HepG2 (cell line): Measurements from ENCODE around the gene RASSF6. TPM values are rescaled to one million over a fixed set of nuclear protein-coding genes. Genes with fewer than 3 reads are reported as not detected.

ENCODE experiments used
- ATAC-seq: fragments of 200-7000 bp; cut with Tn5 transposase; 3 replicates; pipeline ENCODE4 v1.9.1; 2020; ENCODE audit warnings: mild to moderate bottlenecking, moderate library complexity
- BruUV-seq: library from RNA; stranded (reverse); fragments of 400-500 nt; replicated peaks from 2 replicates; lab custom pipeline; 2021; lab: Mats Ljungman, UMichigan
- CTCF ChIA-PET: fragments of 300-600 bp; formaldehyde crosslinking; extraction: SDS; loops from one replicate; lab custom pipeline; 2021; ENCODE audit warnings: low total read pairs, inconsistent platforms, low intra/inter-chr PET ratio; lab: Yijun Ruan, JAX
- POLR2A ChIA-PET: fragments of 350-600 bp; sonication (Branson Sonifier 250); formaldehyde crosslinking; loops from one replicate; lab custom pipeline; 2020; ENCODE audit warnings: antibody characterized with exemption, inconsistent platforms; lab: Yijun Ruan, JAX
- DNase-seq: peaks from one replicate; pipeline ENCODE4 v3.0.0-alpha.2; 2015; ENCODE audit warnings: low spot score
- FAIRE-seq: peaks from 3 replicates; lab custom pipeline; 2011; peaks lifted over from hg19 to GRCh38; lab: Jason Lieb, UNC
- H2AFZ ChIP-seq: one replicate; pipeline ENCODE4 v1.6.1; 2011; ENCODE audit warnings: low read length, inconsistent platforms
- H3K27ac ChIP-seq: fragments of 300-600 bp; 3 replicates; pipeline ENCODE4 v1.8.0; 2011; ENCODE audit warnings: mixed run types, mild to moderate bottlenecking, mixed read lengths, low read length, inconsistent platforms; ENCODE audit not compliant: insufficient read depth; ENCODE audit errors: extremely low read length
- H3K27me3 ChIP-seq, 2 experiments: fragments of 200-600 bp in 1 of 2; 2 replicates in 1 of 2; 3 replicates in 1 of 2; pipeline versions ENCODE4 v1.6.0 to v1.8.0; 2011; ENCODE audit warnings: low read length in 2 of 2, mild to moderate bottlenecking in 2 of 2, moderate library complexity in 2 of 2, inconsistent platforms in 1 of 2; ENCODE audit not compliant: insufficient read depth in 2 of 2, control insufficient read depth in 1 of 2
- H3K36me3 ChIP-seq, 2 experiments: fragments of 200-600 bp in 1 of 2; replicated peaks in 1 of 2; 2 replicates in 1 of 2; 3 replicates in 1 of 2; pipeline versions ENCODE4 v1.5.1 to v1.8.0; 2011; ENCODE audit warnings: low read length in 2 of 2, inconsistent platforms in 1 of 2; ENCODE audit not compliant: insufficient read depth in 2 of 2, control insufficient read depth in 1 of 2
- H3K4me1 ChIP-seq: 2 replicates; pipeline ENCODE4 v1.5.1; 2012; ENCODE audit warnings: low read length, inconsistent platforms; ENCODE audit not compliant: insufficient read depth
- H3K4me2 ChIP-seq: 2 replicates; pipeline ENCODE4 v1.6.0; 2011; ENCODE audit warnings: low read depth, low read length, inconsistent platforms
- H3K4me3 ChIP-seq, 3 experiments: fragments of 200-600 bp in 1 of 3; sonication (generic), shearing (Covaris generic) in 1 of 3; replicated peaks in 1 of 3; 2 replicates each; pipeline ENCODE4 v1.5.1; 2011 to 2016; ENCODE audit warnings: low read length in 3 of 3, inconsistent platforms in 2 of 3, low read depth in 2 of 3, mild to moderate bottlenecking in 2 of 3, control low read depth in 1 of 3, mixed read lengths in 1 of 3; ENCODE audit not compliant: insufficient read depth in 1 of 3
- H3K79me2 ChIP-seq: one replicate; pipeline ENCODE4 v1.6.1; 2011; ENCODE audit warnings: low read length, inconsistent platforms; ENCODE audit not compliant: insufficient read depth
- H3K9ac ChIP-seq: 2 replicates; pipeline ENCODE4 v1.6.0; 2011; ENCODE audit warnings: mild to moderate bottlenecking, low read depth, low read length, inconsistent platforms; ENCODE audit not compliant: insufficient read depth
- H3K9me3 ChIP-seq: 2 replicates; pipeline ENCODE4 v1.5.1; 2012; ENCODE audit warnings: mild to moderate bottlenecking, low read length
- H4K20me1 ChIP-seq: 2 replicates; pipeline ENCODE4 v1.6.0; 2011; ENCODE audit warnings: inconsistent platforms, mild to moderate bottlenecking, low read length, moderate library complexity; ENCODE audit not compliant: insufficient read depth
- BATF2 ChIP-seq: sonication (generic); formaldehyde crosslinking; IDR thresholded peaks from 2 replicates; pipeline ENCODE4 v1.8.0; 2022; ENCODE audit warnings: mild to moderate bottlenecking, missing genetic modification reagents, moderate library complexity
- CCDC6 ChIP-seq: sonication (generic); formaldehyde crosslinking; IDR thresholded peaks from 2 replicates; pipeline ENCODE4 v1.8.1; 2022; ENCODE audit warnings: mild to moderate bottlenecking, missing genetic modification reagents, moderate library complexity
- KLF12 ChIP-seq: sonication (generic); formaldehyde crosslinking; IDR thresholded peaks from 2 replicates; pipeline ENCODE4 v1.4.0; 2020; ENCODE audit warnings: missing genetic modification reagents, borderline replicate concordance
- TBX2 ChIP-seq: sonication (generic); formaldehyde crosslinking; IDR thresholded peaks from 2 replicates; pipeline ENCODE4 v1.5.0; 2020; ENCODE audit warnings: missing genetic modification reagents, mild to moderate bottlenecking, borderline replicate concordance
- ZKSCAN1 ChIP-seq: fragments of 150-350 bp; IDR thresholded peaks from 2 replicates; pipeline ENCODE4 v1.6.1; 2014; ENCODE audit warnings: low read length
- ZNF281 ChIP-seq: sonication (generic); formaldehyde crosslinking; IDR thresholded peaks from 2 replicates; pipeline ENCODE4 v1.4.0; 2020; ENCODE audit warnings: missing genetic modification reagents, borderline replicate concordance
- ZNF468 ChIP-seq: sonication (generic); formaldehyde crosslinking; IDR thresholded peaks from 2 replicates; pipeline ENCODE4 v1.8.0; 2022; ENCODE audit warnings: mild to moderate bottlenecking, moderate library complexity, missing genetic modification reagents
- ZSCAN20 ChIP-seq: sonication (generic); formaldehyde crosslinking; IDR thresholded peaks from 2 replicates; pipeline ENCODE4 v1.4.0; 2020; ENCODE audit warnings: missing genetic modification reagents, mild to moderate bottlenecking, borderline replicate concordance
- WGBS: methylation state at CpG from one replicate; pipeline ENCODE4 v1.1.6; 2017; ENCODE audit warnings: low lambda C conversion rate; 5-methylcytosine and 5-hydroxymethylcytosine counted together
- in situ Hi-C: cut with HindIII; loops from 2 replicates; pipeline ENCODE4 v1.10.0; 2017; ENCODE audit warnings: low pct_unique_long_range_greater_than_20kb; ENCODE audit not compliant: extremely low pct_ligation_motif_present
- intact Hi-C: fragments of 100-400 bp; cut with micrococcal nuclease; formaldehyde crosslinking; loops from one replicate; pipeline ENCODE4 v1.10.0; 2022; ENCODE audit not compliant: unreplicated experiment
- polyA plus RNA-seq, 8 experiments: library from polyadenylated mRNA; depleted of rRNA in 3 of 8; stranded (reverse) in 7 of 8; unstranded in 1 of 8; fragments of >200 nt; fragmentation: Illumina TruSeq in 4 of 8; extraction: Trizol in 4 of 8; gene quantifications; 2 replicates each; pipeline versions ENCODE4 v1.2.1 to v1.2.3, GENCODE V29; 2011 to 2016; ENCODE audit warnings: low read depth in 4 of 8, missing spikeins in 1 of 8, mixed read lengths in 1 of 8; ENCODE audit not compliant: insufficient read depth in 1 of 8
- total RNA-seq, 5 experiments: library from RNA; depleted of rRNA; stranded (reverse); fragments of >200 nt; fragmentation: Illumina TruSeq; extraction: Trizol; gene quantifications; 2 replicates each; pipeline ENCODE4 v1.2.3, GENCODE V29; 2016; ENCODE audit warnings: low read depth in 1 of 5

The RASSF6 gene
- total and polyA plus RNA-seq, 2 of the 13 experiments (the other 11 are each of a cell fraction or from before 2014, with no cell fraction given), result 0.03 to 0.11 TPM

- in situ Hi-C loops, result no loop called here
- ATAC-seq (peak; percentile 36; the same call in 1 of the 3 replicates), FAIRE-seq (no peak), DNase-seq (no peak)
- Histone ChIP-seq H3K27ac (no peak overlapping the region), H3K27me3 (no peaks in the 10 kb centered on the region), H3K79me2 (no peaks in the 10 kb centered on the region), H3K4me2 (no peak overlapping the region), H3K9me3 (no peaks in the 10 kb centered on the region), H3K4me3 (no peak overlapping the region), H3K9ac (no peak overlapping the region), H4K20me1 (no peaks in the 10 kb centered on the region), H2AFZ (no peak overlapping the region), H3K4me1 (peaks cover 9% of the 10 kb centered on the region), H3K36me3 (no peaks in the 10 kb centered on the region)
- POLR2A ChIA-PET, result no interaction called here
- CTCF ChIA-PET, result interaction anchor here (1.9 kb wide), 1 partner anchor 90 kb away, joined by 5 read pairs; no protein-coding TSS in a partner anchor
- intact Hi-C loops, result no loop called here
- WGBS, result 3% methylated on average over 6 of the region's 6 CpGs
- TF ChIP-seq TBX2, result no peak
- BruUV-seq, result no TSS peak
Measured at GRCh38 chr4:73662709-73663546, 42.7 kb upstream of the RASSF6 start.

- peaks cover 9% of the 10 kb centered on the region for H3K4me1 ChIP-seq
- intact Hi-C loops, result no loop called here
- ATAC-seq (no peak), DNase-seq (no peak), FAIRE-seq (no peak)
- no peak overlapping the region for H3K9ac ChIP-seq
- POLR2A ChIA-PET, result no interaction called here
- CTCF ChIA-PET, result no interaction called here
- H3K4me3 ChIP-seq, result no peak overlapping the region
- no peaks in the 10 kb centered on the region for H3K36me3 ChIP-seq
- no peaks in the 10 kb centered on the region for H3K79me2 ChIP-seq
- no peaks in the 10 kb centered on the region for H3K27me3 ChIP-seq
- H2AFZ ChIP-seq, result no peak overlapping the region
- TF ChIP-seq ZNF281 (CRISPR knock-in tag) (no peak), BATF2 (no peak), ZKSCAN1 (no peak), CCDC6 (no peak), ZSCAN20 (CRISPR knock-in tag) (no peak), ZNF468 (CRISPR knock-in tag) (no peak), KLF12 (CRISPR knock-in tag) (no peak)
- H3K4me2 ChIP-seq, result no peak overlapping the region
- no peaks in the 10 kb centered on the region for H3K9me3 ChIP-seq
- in situ Hi-C loops, result no loop called here
- BruUV-seq, result no TSS peak
- no peak overlapping the region for H3K27ac ChIP-seq
- H4K20me1 ChIP-seq, result no peaks in the 10 kb centered on the region
- 3% methylated on average over 2 of the region's 2 CpGs for WGBS
Measured at GRCh38 chr4:73661646-73662119, 41.4 kb upstream of the RASSF6 start.
